Measurements from ENCODE around the gene ENAH.

GRCh38 chr1:225559902-225560301 is 93.0 kb downstream of the ENAH start:
- no peak for TF ChIP-seq CTCF (optimal IDR thresholded peaks at IDR 0.05 in 1 of 3, IDR thresholded peaks at IDR 0.05 in 1 of 3, conservative IDR thresholded peaks at IDR 0.05 in 1 of 3; ENCODE audit: extremely low read depth in 1 of 3, insufficient read depth in 2 of 3, low read length in 3 of 3)
- no peak for TF ChIP-seq EZH2 (IDR thresholded peaks at IDR 0.05; ENCODE audit: low read length)
